Measurements from ENCODE around the gene OSBPL3. TPM values are rescaled to one million over a fixed set of nuclear protein-coding genes. Genes with fewer than 3 reads are reported as not detected.

OSBPL3 gene
- total and polyA plus RNA-seq, 2 donors (not counting 1 experiment from before 2014, with no cell fraction given), result 13.5 to 67.6 TPM

DNA sequence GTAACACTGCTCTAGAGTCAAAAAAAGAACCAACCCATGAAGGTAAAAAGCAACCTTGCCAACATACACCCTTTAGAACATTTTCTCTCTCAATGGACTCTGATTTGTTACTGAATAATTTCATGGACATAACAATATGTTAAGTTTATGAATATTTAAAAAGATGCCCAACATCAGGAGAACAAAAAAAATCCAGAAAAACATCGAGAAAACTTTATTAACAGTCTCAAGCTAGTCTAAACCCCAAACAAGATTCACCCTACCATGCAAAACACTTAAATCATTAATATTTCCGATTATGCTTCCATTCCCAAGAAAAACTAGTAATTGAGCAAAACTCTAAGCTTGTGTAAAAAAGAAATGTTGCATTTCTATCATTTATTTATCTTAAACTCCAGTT, 46.7 kb downstream of the OSBPL3 start:
- CTCF ChIA-PET, result interaction anchor here (0.9 to 2.0 kb wide), 4 partner anchors 20 to 160 kb away, joined by 3 to 5 read pairs (median 4); no protein-coding TSS in a partner anchor
- ATAC-seq (ENCODE audit: low read depth), result no peak
- Histone ChIP-seq H4K20me1 (ENCODE audit: control insufficient read depth, insufficient read depth, low read length, poor library complexity, severe bottlenecking) (no peaks in the 10 kb centered on the region), H3K36me3 (replicated peaks in 1 of 2; ENCODE audit: control extremely low read depth in 1 of 2, control insufficient read depth in 1 of 2, extremely low read depth in 1 of 2, insufficient read depth in 2 of 2, low read length in 1 of 2) (no peaks in the 10 kb centered on the region), H3K79me2 (ENCODE audit: control insufficient read depth, insufficient read depth, low read length) (peaks cover 49% of the 10 kb centered on the region), H3K9ac (ENCODE audit: low read length) (peak overlapping the region; percentile 23), H3K4me1 (ENCODE audit: control insufficient read depth in 2 of 2, insufficient read depth in 2 of 2, low read length in 2 of 2) (peaks cover 19 to 30% of the 10 kb centered on the region in 2 donors), H3K9me3 (ENCODE audit: control extremely low read depth in 1 of 3, control insufficient read depth in 2 of 3, insufficient read depth in 1 of 3, low read length in 2 of 3) (no peaks in the 10 kb centered on the region), H3K4me3 (ENCODE audit: control extremely low read depth in 1 of 5, extremely low read depth in 1 of 5, insufficient read depth in 1 of 5, low read depth in 2 of 5, low read length in 4 of 5) (peak overlapping the region in 1 of 5 experiments; percentile 37), H2AFZ (ENCODE audit: insufficient read depth, low read depth, low read length, poor library complexity, severe bottlenecking) (peak overlapping the region; percentile 30), H3K4me2 (replicated peaks; ENCODE audit: low read depth, low read length, poor library complexity, severe bottlenecking) (peak overlapping the region; percentile 66), H3K27me3 (replicated peaks in 1 of 4; ENCODE audit: control extremely low read depth in 1 of 4, control insufficient read depth in 3 of 4, insufficient read depth in 4 of 4, low read length in 3 of 4) (no peaks in the 10 kb centered on the region), H3K27ac (ENCODE audit: low read length in 2 of 2) (no peak overlapping the region)
- no peak for DNase-seq
- Mint-ChIP-seq H3K27me3 (no peaks in the 10 kb centered on the region), H3K27ac (peak overlapping the region; percentile 10), H3K4me3 (peak overlapping the region; percentile 67), H3K9me3 (ENCODE audit: insufficient read depth) (no peaks in the 10 kb centered on the region), H3K4me1 (peaks cover 54% of the 10 kb centered on the region)
- POLR2A ChIA-PET, result no interaction called here
- TF ChIP-seq, protein P1, sequence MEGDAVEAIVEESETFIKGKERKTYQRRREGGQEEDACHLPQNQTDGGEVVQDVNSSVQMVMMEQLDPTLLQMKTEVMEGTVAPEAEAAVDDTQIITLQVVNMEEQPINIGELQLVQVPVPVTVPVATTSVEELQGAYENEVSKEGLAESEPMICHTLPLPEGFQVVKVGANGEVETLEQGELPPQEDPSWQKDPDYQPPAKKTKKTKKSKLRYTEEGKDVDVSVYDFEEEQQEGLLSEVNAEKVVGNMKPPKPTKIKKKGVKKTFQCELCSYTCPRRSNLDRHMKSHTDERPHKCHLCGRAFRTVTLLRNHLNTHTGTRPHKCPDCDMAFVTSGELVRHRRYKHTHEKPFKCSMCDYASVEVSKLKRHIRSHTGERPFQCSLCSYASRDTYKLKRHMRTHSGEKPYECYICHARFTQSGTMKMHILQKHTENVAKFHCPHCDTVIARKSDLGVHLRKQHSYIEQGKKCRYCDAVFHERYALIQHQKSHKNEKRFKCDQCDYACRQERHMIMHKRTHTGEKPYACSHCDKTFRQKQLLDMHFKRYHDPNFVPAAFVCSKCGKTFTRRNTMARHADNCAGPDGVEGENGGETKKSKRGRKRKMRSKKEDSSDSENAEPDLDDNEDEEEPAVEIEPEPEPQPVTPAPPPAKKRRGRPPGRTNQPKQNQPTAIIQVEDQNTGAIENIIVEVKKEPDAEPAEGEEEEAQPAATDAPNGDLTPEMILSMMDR (IDR thresholded peaks at IDR 0.05), result no peak
- no peak for TF ChIP-seq EZH2 (IDR thresholded peaks at IDR 0.05; ENCODE audit: borderline replicate concordance, insufficient read depth, low read depth, low read length, poor library complexity, severe bottlenecking)
- intact Hi-C loops (cut with micrococcal nuclease), result no loop called here
- WGBS (ENCODE audit: insufficient coverage), result no CpG with 5 or more reads among the region's 2 CpGs

DNA sequence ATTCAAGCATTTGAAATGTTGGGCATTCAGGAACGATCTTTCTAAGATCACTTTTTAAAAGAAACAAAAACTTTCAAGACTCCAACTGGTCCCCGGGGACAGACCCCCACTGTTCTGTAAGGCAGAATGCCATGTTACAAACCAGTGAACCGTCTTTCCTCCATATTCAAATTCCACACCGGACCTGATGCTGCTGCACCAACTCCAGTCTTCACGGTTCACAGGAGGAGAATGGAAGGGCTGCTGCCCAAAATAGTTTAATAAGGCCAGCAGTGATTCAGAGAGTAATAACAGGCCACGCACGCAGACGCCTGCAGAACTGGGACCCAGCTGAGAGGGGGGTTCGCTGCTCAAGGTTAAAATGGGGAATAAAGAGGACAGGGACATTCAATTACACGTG, 47.2 kb downstream of the OSBPL3 start:
- WGBS (ENCODE audit: insufficient coverage), result 18% methylated on average over 7 of the region's 10 CpGs
- Histone ChIP-seq H4K20me1 (ENCODE audit: control insufficient read depth, insufficient read depth, low read length, poor library complexity, severe bottlenecking) (no peaks in the 10 kb centered on the region), H2AFZ (ENCODE audit: insufficient read depth, low read depth, low read length, poor library complexity, severe bottlenecking) (peak overlapping the region; percentile 30), H3K27ac (ENCODE audit: low read length in 2 of 2) (no peak overlapping the region), H3K27me3 (replicated peaks in 1 of 4; ENCODE audit: control extremely low read depth in 1 of 4, control insufficient read depth in 3 of 4, insufficient read depth in 4 of 4, low read length in 3 of 4) (no peaks in the 10 kb centered on the region), H3K36me3 (replicated peaks in 1 of 2; ENCODE audit: control extremely low read depth in 1 of 2, control insufficient read depth in 1 of 2, extremely low read depth in 1 of 2, insufficient read depth in 2 of 2, low read length in 1 of 2) (no peaks in the 10 kb centered on the region), H3K9ac (ENCODE audit: low read length) (peak overlapping the region; percentile 23), H3K4me2 (replicated peaks; ENCODE audit: low read depth, low read length, poor library complexity, severe bottlenecking) (peak overlapping the region; percentile 66), H3K9me3 (ENCODE audit: control extremely low read depth in 1 of 3, control insufficient read depth in 2 of 3, insufficient read depth in 1 of 3, low read length in 2 of 3) (no peaks in the 10 kb centered on the region), H3K4me3 (ENCODE audit: control extremely low read depth in 1 of 5, extremely low read depth in 1 of 5, insufficient read depth in 1 of 5, low read depth in 2 of 5, low read length in 4 of 5) (peak overlapping the region in 3 of 5 experiments; percentile 3 to 37 (median 17)), H3K4me1 (ENCODE audit: control insufficient read depth in 2 of 2, insufficient read depth in 2 of 2, low read length in 2 of 2) (peaks cover 19 to 30% of the 10 kb centered on the region in 2 donors), H3K79me2 (ENCODE audit: control insufficient read depth, insufficient read depth, low read length) (peaks cover 46% of the 10 kb centered on the region)
- no peaks in the 10 kb centered on the region for H3K27me3 Mint-ChIP-seq
- POLR2A ChIA-PET, result no interaction called here
- no peak for TF ChIP-seq EZH2 (IDR thresholded peaks at IDR 0.05; ENCODE audit: borderline replicate concordance, insufficient read depth, low read depth, low read length, poor library complexity, severe bottlenecking)
- H3K27ac Mint-ChIP-seq, result peak overlapping the region; percentile 10
- ATAC-seq (ENCODE audit: low read depth) (peak; percentile 58), DNase-seq (peak; percentile 48)
- peaks cover 53% of the 10 kb centered on the region for H3K4me1 Mint-ChIP-seq
- CTCF ChIA-PET, result interaction anchor here (0.6 to 2.0 kb wide), 5 partner anchors 9 to 161 kb away, joined by 3 to 5 read pairs (median 3); no protein-coding TSS in a partner anchor
- intact Hi-C loops (cut with micrococcal nuclease), result no loop called here
- H3K9me3 Mint-ChIP-seq (ENCODE audit: insufficient read depth), result no peaks in the 10 kb centered on the region
- peak overlapping the region; percentile 67 for H3K4me3 Mint-ChIP-seq

Measured in B cell (primary cell).